Peyer's patch (tissue), 4 donors: ENCODE results near the gene SYNDIG1. TPM values are rescaled to one million over a fixed set of nuclear protein-coding genes. Genes with fewer than 3 reads are reported as not detected.
"Not testable (repeated sequence)": the region's sequence is repeated elsewhere in the genome, so short reads cannot be mapped to it uniquely, and the experiment has no call there.

Experiments used
- DNase-seq, 3 donors: peaks; one replicate each; pipeline ENCODE4 v3.0.0-alpha.2; 2017 to 2019
- H3K27ac ChIP-seq, 4 donors: fragments of 200-600 bp; sonication (generic); one replicate each; pipeline ENCODE4 v1.5.1; 2016 to 2019
- H3K27me3 ChIP-seq, 2 donors: fragments of 200-600 bp; sonication (generic); one replicate each; pipeline ENCODE4 v1.5.1; 2019
- H3K36me3 ChIP-seq, 3 donors: fragments of 200-600 bp; sonication (generic); one replicate each; pipeline ENCODE4 v1.5.1; 2016 to 2019
- H3K4me1 ChIP-seq, 4 donors: fragments of 200-600 bp; sonication (generic); one replicate each; pipeline ENCODE4 v1.5.1; 2016 to 2019
- H3K4me3 ChIP-seq, 4 donors: fragments of 200-600 bp; sonication (generic); 1 replicate in 3 of 4; 2 replicates in 1 of 4; pipeline ENCODE4 v1.5.1; 2016 to 2019; ENCODE audit warnings: mild to moderate bottlenecking in 1 of 4
- H3K9me3 ChIP-seq, 4 donors: fragments of 200-600 bp; sonication (generic); one replicate each; pipeline ENCODE4 v1.5.1; 2016 to 2019; ENCODE audit warnings: mild to moderate bottlenecking in 1 of 4
- CTCF ChIP-seq, 6 experiments: fragments of 450-650 bp in 4 of 6; fragments of 200-600 bp in 2 of 6; sonication (generic) in 1 of 6; IDR thresholded peaks; one replicate each; pipeline ENCODE4 v1.5.1; 2017 to 2019; ENCODE audit warnings: antibody characterized with exemption in 6 of 6, mild to moderate bottlenecking in 3 of 6, moderate library complexity in 1 of 6
- POLR2A ChIP-seq, 2 donors: fragments of 450-650 bp; IDR thresholded peaks; one replicate each; pipeline ENCODE4 v1.5.1; 2017; ENCODE audit warnings: antibody characterized with exemption in 2 of 2, mild to moderate bottlenecking in 2 of 2, moderate library complexity in 2 of 2
- total RNA-seq, 4 donors: library from RNA; depleted of rRNA; stranded (reverse); fragments of >200 nt; gene quantifications; one replicate each; pipeline ENCODE4 v1.1.0, GENCODE V29; 2016

The SYNDIG1 gene
- total RNA-seq, 4 donors from 2014 or later: 0.76 to 1.7 TPM; not detected in 2

GRCh38 chr20:24506146-24506545 is 36.7 kb downstream of the SYNDIG1 start:
- Histone ChIP-seq H3K4me1 (no peaks in the 10 kb centered on the region), H3K9me3 (no peaks in the 10 kb centered on the region), H3K27me3 (no peaks in the 10 kb centered on the region), H3K27ac (no peak overlapping the region), H3K4me3 (no peak overlapping the region), H3K36me3 (no peaks in the 10 kb centered on the region)
- DNase-seq: no peak
- TF ChIP-seq POLR2A (IDR thresholded peaks at IDR 0.05) (no peak), CTCF (IDR thresholded peaks at IDR 0.05) (no peak)

- Histone ChIP-seq H3K4me3 (no peak overlapping the region), H3K9me3 (no peaks in the 10 kb centered on the region), H3K36me3 (no peaks in the 10 kb centered on the region), H3K4me1 (no peaks in the 10 kb centered on the region), H3K27ac (no peak overlapping the region), H3K27me3 (no peaks in the 10 kb centered on the region)
- TF ChIP-seq CTCF (IDR thresholded peaks at IDR 0.05) (no peak), POLR2A (IDR thresholded peaks at IDR 0.05) (no peak)
- no peak for DNase-seq
Measured at GRCh38 chr20:24506696-24507095, 37.3 kb downstream of the SYNDIG1 start.

GRCh38 chr20:24507182-24507853 is 37.9 kb downstream of the SYNDIG1 start:
- Histone ChIP-seq H3K9me3 (no peaks in the 10 kb centered on the region), H3K4me1 (no peaks in the 10 kb centered on the region), H3K27me3 (no peaks in the 10 kb centered on the region), H3K27ac (no peak overlapping the region), H3K36me3 (no peaks in the 10 kb centered on the region), H3K4me3 (no peak overlapping the region)
- no peak for DNase-seq
- no peak for TF ChIP-seq CTCF (IDR thresholded peaks at IDR 0.05)
- no peak for TF ChIP-seq POLR2A (IDR thresholded peaks at IDR 0.05)

GRCh38 chr20:24512441-24512840 is 43.0 kb downstream of the SYNDIG1 start:
- not testable (repeated sequence) for H3K27ac ChIP-seq, DNase-seq, H3K36me3 ChIP-seq, H3K4me3 ChIP-seq, H3K9me3 ChIP-seq, H3K27me3 ChIP-seq, H3K4me1 ChIP-seq

GRCh38 chr20:24518515-24518914 is 49.1 kb downstream of the SYNDIG1 start:
- no peaks in the 10 kb centered on the region for H3K27me3 ChIP-seq
- no peak overlapping the region for H3K27ac ChIP-seq
- H3K4me3 ChIP-seq: no peak overlapping the region
- no peak for DNase-seq
- no peaks in the 10 kb centered on the region for H3K36me3 ChIP-seq
- TF ChIP-seq CTCF (IDR thresholded peaks at IDR 0.05) (no peak), POLR2A (IDR thresholded peaks at IDR 0.05) (no peak)
- no peaks in the 10 kb centered on the region for H3K4me1 ChIP-seq
- no peaks in the 10 kb centered on the region for H3K9me3 ChIP-seq

GRCh38 chr20:24519476-24519875 is 50.0 kb downstream of the SYNDIG1 start:
- TF ChIP-seq CTCF (IDR thresholded peaks at IDR 0.05) (no peak), POLR2A (IDR thresholded peaks at IDR 0.05) (no peak)
- H3K4me1 ChIP-seq: no peaks in the 10 kb centered on the region
- no peak for DNase-seq

More at GRCh38 chr20:24519476-24519875, 50.0 kb downstream of the SYNDIG1 start:
- no peaks in the 10 kb centered on the region for H3K27me3 ChIP-seq
- H3K27ac ChIP-seq: no peak overlapping the region
- H3K9me3 ChIP-seq: no peaks in the 10 kb centered on the region
- H3K4me3 ChIP-seq: no peak overlapping the region
- H3K36me3 ChIP-seq: no peaks in the 10 kb centered on the region
